Neural progenitor cell (in vitro differentiated cells): ENCODE measurements around the gene SPOCK3. TPM values are rescaled to one million over a fixed set of nuclear protein-coding genes. Genes with fewer than 3 reads are reported as not detected.

Experiments used
- DNase-seq: peaks from one replicate; pipeline ENCODE4 v3.0.0-alpha.2; 2016; ENCODE audit warnings: low spot score
- H2AFZ ChIP-seq: fragments of 200-600 bp; sonication (generic); replicated peaks from 2 replicates; pipeline ENCODE4 v1.6.1; 2016; ENCODE audit warnings: antibody characterized with exemption
- H3F3A ChIP-seq: fragments of 200-600 bp; sonication (generic); 2 replicates; pipeline ENCODE4 v1.6.1; 2016; ENCODE audit warnings: antibody characterized with exemption, low read depth
- H3K27ac ChIP-seq: fragments of 200-600 bp; sonication (generic); 2 replicates; pipeline ENCODE4 v1.5.1; 2016; ENCODE audit warnings: mild to moderate bottlenecking
- H3K27me3 ChIP-seq: fragments of 200-600 bp; sonication (generic); 2 replicates; pipeline ENCODE4 v1.6.1; 2016; ENCODE audit warnings: mild to moderate bottlenecking, moderate library complexity
- H3K36me3 ChIP-seq: fragments of 200-600 bp; sonication (generic); 2 replicates; pipeline ENCODE4 v1.5.1; 2016
- H3K4me1 ChIP-seq: fragments of 200-600 bp; sonication (generic); 2 replicates; pipeline ENCODE4 v1.6.1; 2016; ENCODE audit warnings: mixed run types
- H3K4me2 ChIP-seq: fragments of 200-600 bp; sonication (generic); 2 replicates; pipeline ENCODE4 v1.6.1; 2016
- H3K4me3 ChIP-seq: fragments of 200-600 bp; sonication (generic); 2 replicates; pipeline ENCODE4 v1.5.1; 2016
- H3K79me2 ChIP-seq: fragments of 200-600 bp; sonication (generic); 2 replicates; pipeline ENCODE4 v1.6.1; 2016; ENCODE audit warnings: low read depth
- H3K9ac ChIP-seq: fragments of 200-600 bp; sonication (generic); 2 replicates; pipeline ENCODE4 v1.6.1; 2016
- H3K9me3 ChIP-seq: fragments of 200-600 bp; sonication (generic); 2 replicates; pipeline ENCODE4 v1.5.1; 2016; ENCODE audit warnings: low read depth
- H4K20me1 ChIP-seq: fragments of 200-600 bp; sonication (generic); 2 replicates; pipeline ENCODE4 v1.6.1; 2016; ENCODE audit warnings: low read depth
- H3K27ac Mint-ChIP-seq: 3 replicates; pipeline ENCODE4 v1.8.0; 2021; ENCODE audit warnings: mixed read lengths
- H3K27me3 Mint-ChIP-seq: 2 replicates; pipeline ENCODE4 v1.8.0; 2022; ENCODE audit warnings: low read depth, mild to moderate bottlenecking, inconsistent platforms, moderate library complexity, mixed read lengths; ENCODE audit not compliant: insufficient read depth
- H3K36me3 Mint-ChIP-seq: 3 replicates; pipeline ENCODE4 v1.8.0; 2021; ENCODE audit warnings: mixed read lengths
- H3K4me1 Mint-ChIP-seq: 3 replicates; pipeline ENCODE4 v1.8.0; 2021; ENCODE audit warnings: mixed read lengths
- H3K4me3 Mint-ChIP-seq: 3 replicates; pipeline ENCODE4 v1.8.0; 2021; ENCODE audit warnings: mild to moderate bottlenecking, moderate library complexity, mixed read lengths
- H3K9me3 Mint-ChIP-seq: 3 replicates; pipeline ENCODE4 v1.8.0; 2020; ENCODE audit warnings: mixed read lengths
- EZH2 ChIP-seq: fragments of 200-600 bp; sonication (generic); IDR thresholded peaks from 2 replicates; pipeline ENCODE4 v1.6.1; 2017; ENCODE audit warnings: antibody characterized with exemption, mild to moderate bottlenecking, moderate library complexity
- EZH2phosphoT487 ChIP-seq: fragments of 200-600 bp; sonication (generic); IDR thresholded peaks from 2 replicates; pipeline ENCODE4 v1.6.1; 2017; ENCODE audit warnings: antibody characterized with exemption
- small RNA-seq: library from RNA; depleted of rRNA; stranded (forward); fragments of <200 nt; gene quantifications from one replicate; pipeline ENCODE3, GENCODE V24; 2015
- total RNA-seq: library from RNA; depleted of rRNA; stranded (reverse); fragments of >200 nt; gene quantifications from 2 replicates; pipeline ENCODE4 v1.2.3, GENCODE V29; 2015; ENCODE audit warnings: low replicate concordance
- TF ChIP-seq, protein P1 (sequence below): fragments of 200-600 bp; sonication (generic); IDR thresholded peaks from 2 replicates; pipeline ENCODE4 v1.5.1; 2017; ENCODE audit warnings: antibody characterized with exemption, mild to moderate bottlenecking

The SPOCK3 gene
- total RNA-seq, 1 donor from 2014 or later = 0.21 TPM

DNA sequence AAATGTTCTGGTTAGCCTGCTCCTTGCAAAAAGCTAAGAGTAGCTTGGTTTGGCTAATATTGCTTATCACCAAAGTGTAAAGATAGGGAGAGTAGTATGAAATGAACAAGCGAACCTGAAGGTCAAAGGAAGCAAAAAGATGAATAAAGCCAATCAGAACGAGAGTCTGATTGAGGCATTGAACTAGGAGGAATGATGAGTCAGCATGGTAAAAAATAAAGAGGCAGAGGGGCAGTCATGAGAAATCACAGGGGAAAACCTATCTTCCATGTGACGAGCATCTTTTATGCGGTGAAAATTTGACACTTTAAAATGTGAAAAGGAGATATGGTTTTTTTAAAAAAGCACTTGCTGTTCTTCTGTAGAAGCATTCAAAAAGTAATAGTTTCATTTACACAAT, 533.7 kb downstream of the SPOCK3 start:
- TF ChIP-seq, protein P1, sequence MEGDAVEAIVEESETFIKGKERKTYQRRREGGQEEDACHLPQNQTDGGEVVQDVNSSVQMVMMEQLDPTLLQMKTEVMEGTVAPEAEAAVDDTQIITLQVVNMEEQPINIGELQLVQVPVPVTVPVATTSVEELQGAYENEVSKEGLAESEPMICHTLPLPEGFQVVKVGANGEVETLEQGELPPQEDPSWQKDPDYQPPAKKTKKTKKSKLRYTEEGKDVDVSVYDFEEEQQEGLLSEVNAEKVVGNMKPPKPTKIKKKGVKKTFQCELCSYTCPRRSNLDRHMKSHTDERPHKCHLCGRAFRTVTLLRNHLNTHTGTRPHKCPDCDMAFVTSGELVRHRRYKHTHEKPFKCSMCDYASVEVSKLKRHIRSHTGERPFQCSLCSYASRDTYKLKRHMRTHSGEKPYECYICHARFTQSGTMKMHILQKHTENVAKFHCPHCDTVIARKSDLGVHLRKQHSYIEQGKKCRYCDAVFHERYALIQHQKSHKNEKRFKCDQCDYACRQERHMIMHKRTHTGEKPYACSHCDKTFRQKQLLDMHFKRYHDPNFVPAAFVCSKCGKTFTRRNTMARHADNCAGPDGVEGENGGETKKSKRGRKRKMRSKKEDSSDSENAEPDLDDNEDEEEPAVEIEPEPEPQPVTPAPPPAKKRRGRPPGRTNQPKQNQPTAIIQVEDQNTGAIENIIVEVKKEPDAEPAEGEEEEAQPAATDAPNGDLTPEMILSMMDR = no peak
- no peak for TF ChIP-seq EZH2phosphoT487
- no peak for TF ChIP-seq EZH2

GRCh38 chr4:166688835-166689234, 545.5 kb downstream of the SPOCK3 start:
- no peaks in the 10 kb centered on the region for H3F3A ChIP-seq
- Mint-ChIP-seq H3K4me1 (no peaks in the 10 kb centered on the region), H3K9me3 (no peaks in the 10 kb centered on the region), H3K4me3 (no peak overlapping the region), H3K36me3 (no peaks in the 10 kb centered on the region), H3K27me3 (no peaks in the 10 kb centered on the region), H3K27ac (no peak overlapping the region)
- H3K9ac ChIP-seq = no peak overlapping the region
- H3K79me2 ChIP-seq = no peaks in the 10 kb centered on the region
- no peak overlapping the region for H3K27ac ChIP-seq
- H3K4me1 ChIP-seq = no peaks in the 10 kb centered on the region
- H3K36me3 ChIP-seq = no peaks in the 10 kb centered on the region
- H3K4me3 ChIP-seq = no peak overlapping the region
- no peak overlapping the region for H3K4me2 ChIP-seq
- no peaks in the 10 kb centered on the region for H4K20me1 ChIP-seq
- no peaks in the 10 kb centered on the region for H3K27me3 ChIP-seq
- TF ChIP-seq EZH2 = no peak
- no peak for TF ChIP-seq EZH2phosphoT487
- TF ChIP-seq, protein P1 = no peak
- H3K9me3 ChIP-seq = no peaks in the 10 kb centered on the region
- no peak for DNase-seq
- no peak overlapping the region for H2AFZ ChIP-seq

More for the DNA sequence above, 533.7 kb downstream of the SPOCK3 start:
- DNase-seq = no peak
- Histone ChIP-seq H3F3A (no peaks in the 10 kb centered on the region), H3K4me2 (no peak overlapping the region), H3K79me2 (no peaks in the 10 kb centered on the region), H4K20me1 (no peaks in the 10 kb centered on the region), H3K9ac (no peak overlapping the region), H3K9me3 (peaks cover 10% of the 10 kb centered on the region), H2AFZ (no peak overlapping the region), H3K4me1 (no peaks in the 10 kb centered on the region), H3K27ac (no peak overlapping the region), H3K36me3 (no peaks in the 10 kb centered on the region), H3K4me3 (no peak overlapping the region), H3K27me3 (no peaks in the 10 kb centered on the region)
- Mint-ChIP-seq H3K36me3 (no peaks in the 10 kb centered on the region), H3K9me3 (peaks cover 8% of the 10 kb centered on the region), H3K27me3 (no peaks in the 10 kb centered on the region), H3K27ac (no peak overlapping the region), H3K4me3 (no peak overlapping the region), H3K4me1 (no peaks in the 10 kb centered on the region)

DNA sequence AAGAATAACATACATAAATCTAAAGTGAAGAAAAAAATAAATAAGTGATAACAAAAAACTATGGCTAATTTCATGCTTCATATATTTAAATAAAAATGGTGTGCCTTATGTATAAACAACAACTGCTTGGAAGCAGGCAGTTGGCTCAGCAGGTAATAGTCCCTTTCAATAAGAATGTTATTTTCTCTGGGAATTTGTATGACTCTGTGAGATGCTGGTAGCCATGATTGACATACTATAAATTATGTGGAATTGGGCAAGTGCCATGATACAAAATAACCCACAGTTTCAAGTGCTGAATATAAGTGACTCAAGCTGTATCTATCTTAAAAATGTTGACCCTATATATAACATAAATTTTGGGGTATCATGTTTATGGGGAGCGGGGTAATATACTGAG, 546.5 kb downstream of the SPOCK3 start:
- Histone ChIP-seq H2AFZ (no peak overlapping the region), H3K9ac (no peak overlapping the region), H3K27me3 (no peaks in the 10 kb centered on the region), H3K27ac (no peak overlapping the region), H3K4me2 (no peak overlapping the region), H3K36me3 (no peaks in the 10 kb centered on the region), H3F3A (no peaks in the 10 kb centered on the region), H3K9me3 (no peaks in the 10 kb centered on the region), H3K4me1 (no peaks in the 10 kb centered on the region), H4K20me1 (no peaks in the 10 kb centered on the region), H3K79me2 (no peaks in the 10 kb centered on the region), H3K4me3 (no peak overlapping the region)
- Mint-ChIP-seq H3K4me1 (no peaks in the 10 kb centered on the region), H3K9me3 (no peaks in the 10 kb centered on the region), H3K27me3 (no peaks in the 10 kb centered on the region), H3K4me3 (no peak overlapping the region), H3K27ac (no peak overlapping the region), H3K36me3 (no peaks in the 10 kb centered on the region)
- TF ChIP-seq EZH2 = no peak
- TF ChIP-seq, protein P1 = no peak
- no peak for TF ChIP-seq EZH2phosphoT487
- no peak for DNase-seq

Small RNAs within 50 kb of the gene (small RNA-seq; reads per million reads assigned to genes)
- not detected for gene RNA5SP171
